H9 (cell line): Measurements from ENCODE around the gene ATP5IF1. TPM values are rescaled to one million over a fixed set of nuclear protein-coding genes. Genes with fewer than 3 reads are reported as not detected.

ENCODE experiments used
- DNase-seq: peaks from one replicate; pipeline ENCODE4 v3.0.0-alpha.2; 2017
- H2AFZ ChIP-seq: one replicate; pipeline ENCODE4 v1.6.1; 2013; ENCODE audit warnings: mild to moderate bottlenecking, low read length, control low read depth, moderate library complexity
- H2AK5ac ChIP-seq: 2 replicates; pipeline ENCODE4 v1.6.1; 2013; ENCODE audit warnings: low read length, control low read depth, mixed read lengths; ENCODE audit not compliant: insufficient read length
- H2BK120ac ChIP-seq: one replicate; pipeline ENCODE4 v1.6.1; 2013; ENCODE audit warnings: low read depth, mild to moderate bottlenecking, low read length, control low read depth, inconsistent platforms; ENCODE audit not compliant: poor library complexity, severe bottlenecking
- H2BK12ac ChIP-seq: 2 replicates; pipeline ENCODE4 v1.6.1; 2013; ENCODE audit warnings: low read length, control low read depth, mixed read lengths, low read depth; ENCODE audit not compliant: insufficient read length
- H2BK15ac ChIP-seq: 2 replicates; pipeline ENCODE4 v1.6.1; 2013; ENCODE audit warnings: low read depth, low read length, control low read depth
- H2BK20ac ChIP-seq: one replicate; pipeline ENCODE4 v1.6.1; 2013; ENCODE audit warnings: low read depth, mild to moderate bottlenecking, low read length, control low read depth, inconsistent platforms; ENCODE audit not compliant: poor library complexity, severe bottlenecking
- H2BK5ac ChIP-seq: 2 replicates; pipeline ENCODE4 v1.6.1; 2013; ENCODE audit warnings: low read length, control low read depth, mixed read lengths; ENCODE audit not compliant: insufficient read length
- H3K14ac ChIP-seq: 2 replicates; pipeline ENCODE4 v1.6.1; 2013; ENCODE audit warnings: low read length, control low read depth; ENCODE audit not compliant: insufficient read depth
- H3K18ac ChIP-seq: 2 replicates; pipeline ENCODE4 v1.6.1; 2013; ENCODE audit warnings: low read depth, mild to moderate bottlenecking, mixed read lengths, low read length, control low read depth; ENCODE audit not compliant: insufficient read length
- H3K23ac ChIP-seq: 2 replicates; pipeline ENCODE4 v1.6.1; 2013; ENCODE audit warnings: low read length, control low read depth, mixed read lengths, low read depth; ENCODE audit not compliant: insufficient read length
- H3K23me2 ChIP-seq: 2 replicates; pipeline ENCODE4 v1.6.1; 2013; ENCODE audit warnings: low read depth, mild to moderate bottlenecking, mixed read lengths, low read length, control low read depth; ENCODE audit not compliant: insufficient read length, poor library complexity, severe bottlenecking
- H3K27ac ChIP-seq: 2 replicates; pipeline ENCODE4 v1.5.1; 2013; ENCODE audit warnings: low read length, control low read depth, mixed read lengths, low read depth; ENCODE audit not compliant: insufficient read length
- H3K27me3 ChIP-seq: 2 replicates; pipeline ENCODE4 v1.6.1; 2013; ENCODE audit warnings: low read length, control low read depth, inconsistent platforms; ENCODE audit not compliant: insufficient read depth
- H3K4ac ChIP-seq: 2 replicates; pipeline ENCODE4 v1.6.1; 2013; ENCODE audit warnings: low read depth, mild to moderate bottlenecking, control low read depth, inconsistent platforms, low read length, moderate library complexity
- H3K4me1 ChIP-seq: 2 replicates; pipeline ENCODE4 v1.6.1; 2013; ENCODE audit warnings: low read length, control low read depth, inconsistent platforms; ENCODE audit not compliant: insufficient read depth
- H3K4me2 ChIP-seq: 2 replicates; pipeline ENCODE4 v1.6.1; 2013; ENCODE audit warnings: low read length, control low read depth, mixed read lengths; ENCODE audit not compliant: insufficient read length, insufficient read depth
- H3K56ac ChIP-seq: 2 replicates; pipeline ENCODE4 v1.6.1; 2013; ENCODE audit warnings: low read depth, mild to moderate bottlenecking, mixed read lengths, low read length, control low read depth; ENCODE audit not compliant: insufficient read length
- H3K79me1 ChIP-seq: 2 replicates; pipeline ENCODE4 v1.6.1; 2013; ENCODE audit warnings: low read depth, mild to moderate bottlenecking, moderate library complexity, low read length, control low read depth, inconsistent platforms; ENCODE audit not compliant: insufficient read depth, poor library complexity, severe bottlenecking
- H3K79me2 ChIP-seq: 2 replicates; pipeline ENCODE4 v1.6.1; 2013; ENCODE audit warnings: low read length, control low read depth, inconsistent platforms; ENCODE audit not compliant: insufficient read depth
- H3K9ac ChIP-seq: 2 replicates; pipeline ENCODE4 v1.6.1; 2013; ENCODE audit warnings: low read length, control low read depth, mixed read lengths; ENCODE audit not compliant: insufficient read length; ENCODE audit errors: extremely low read depth
- H3K9me3 ChIP-seq: one replicate; pipeline ENCODE4 v1.6.1; 2013; ENCODE audit warnings: low read depth, low read length, inconsistent platforms; ENCODE audit not compliant: control insufficient read depth
- H3T11ph ChIP-seq: one replicate; pipeline ENCODE4 v1.6.1; 2013; ENCODE audit warnings: mild to moderate bottlenecking, low read length, control low read depth, inconsistent platforms
- H4K20me1 ChIP-seq: one replicate; pipeline ENCODE4 v1.6.1; 2013; ENCODE audit not compliant: control insufficient read depth, insufficient read length, insufficient read depth
- H4K5ac ChIP-seq: 2 replicates; pipeline ENCODE4 v1.6.1; 2013; ENCODE audit warnings: low read depth, mild to moderate bottlenecking, mixed read lengths, low read length, control low read depth; ENCODE audit not compliant: insufficient read length
- H4K8ac ChIP-seq: replicated peaks from 2 replicates; pipeline ENCODE4 v1.6.1; 2013; ENCODE audit warnings: low read length, control low read depth, mixed read lengths, low read depth; ENCODE audit not compliant: insufficient read length
- H4K91ac ChIP-seq: 2 replicates; pipeline ENCODE4 v1.6.1; 2013; ENCODE audit warnings: low read depth, mild to moderate bottlenecking, moderate library complexity, mixed read lengths, low read length, control low read depth; ENCODE audit not compliant: insufficient read length
- H3K27ac Mint-ChIP-seq, 3 experiments: 2 replicates in 2 of 3; 3 replicates in 1 of 3; pipeline ENCODE4 v1.8.0; 2020 to 2021; ENCODE audit warnings: mixed read lengths in 3 of 3, mild to moderate bottlenecking in 1 of 3, moderate library complexity in 1 of 3
- H3K27me3 Mint-ChIP-seq: 2 replicates; pipeline ENCODE4 v1.8.0; 2021; ENCODE audit warnings: low read depth, mild to moderate bottlenecking, moderate library complexity, mixed read lengths
- H3K36me3 Mint-ChIP-seq, 3 experiments: 2 replicates in 2 of 3; 3 replicates in 1 of 3; pipeline ENCODE4 v1.8.0; 2020 to 2021; ENCODE audit warnings: low read depth in 3 of 3, mixed read lengths in 3 of 3; ENCODE audit not compliant: insufficient read depth in 1 of 3
- H3K4me1 Mint-ChIP-seq, 2 experiments: 2 replicates each; pipeline ENCODE4 v1.8.0; 2020; ENCODE audit warnings: mixed read lengths in 2 of 2
- H3K4me3 Mint-ChIP-seq, 2 experiments: 2 replicates in 1 of 2; 3 replicates in 1 of 2; pipeline ENCODE4 v1.8.0; 2020 to 2021; ENCODE audit warnings: mild to moderate bottlenecking in 2 of 2, mixed read lengths in 2 of 2, moderate library complexity in 1 of 2
- H3K9me3 Mint-ChIP-seq, 2 experiments: 2 replicates in 1 of 2; 3 replicates in 1 of 2; pipeline ENCODE4 v1.8.0; 2020; ENCODE audit warnings: mild to moderate bottlenecking in 2 of 2, mixed read lengths in 2 of 2, moderate library complexity in 1 of 2
- CTCF ChIP-seq: fragments of 200-600 bp; sonication (generic); conservative IDR thresholded peaks from 3 replicates; pipeline ENCODE4 v1.8.0; 2021; ENCODE audit warnings: antibody characterized with exemption, mild to moderate bottlenecking
- WGBS: extraction: QIAGEN DNeasy Blood & Tissue Kit; methylation state at CpG from one replicate; pipeline ENCODE4 v1.1.7; 2013; ENCODE audit warnings: missing lambda C conversion rate, low lambda C conversion rate, mixed read lengths; ENCODE audit not compliant: insufficient read length; ENCODE audit errors: extremely low coverage; 5-methylcytosine and 5-hydroxymethylcytosine counted together
- total RNA-seq: library from RNA; stranded (reverse); gene quantifications from 2 replicates; pipeline ENCODE4 v1.2.1, GENCODE V29; 2021

Gene ATP5IF1
- total RNA-seq, 1 experiment from 2014 or later = 257 TPM

- Mint-ChIP-seq H3K27ac (peak overlapping the region in 2 of 3 experiments; percentile 28 to 87; a peak in 2 of 7 replicates), H3K4me3 (peak overlapping the region; percentile 81 to 83), H3K27me3 (no peaks in the 10 kb centered on the region; the same call in 1 of the 2 replicates), H3K9me3 (no peaks in the 10 kb centered on the region), H3K36me3 (peaks cover 3 to 7% (median 4%) of the 10 kb centered on the region in 3 experiments; a peak in 4 of 7 replicates), H3K4me1 (peaks cover 42% of the 10 kb centered on the region in 2 experiments)
- no peak overlapping the region for H2BK120ac ChIP-seq
- no peak overlapping the region for H4K5ac ChIP-seq
- peaks cover 8% of the 10 kb centered on the region; the same call in 1 of the 2 replicates for H3K4me1 ChIP-seq
- no peak overlapping the region for H2BK15ac ChIP-seq
- no peak for TF ChIP-seq CTCF
- H3K23me2 ChIP-seq = peaks cover 7% of the 10 kb centered on the region
- peaks cover 3% of the 10 kb centered on the region for H3K79me1 ChIP-seq
- no peak for DNase-seq
- H3K14ac ChIP-seq = no peak overlapping the region
- no peak overlapping the region for H3K4ac ChIP-seq
- no peak overlapping the region for H4K8ac ChIP-seq
- no peak overlapping the region for H3T11ph ChIP-seq
- no peak overlapping the region for H2BK5ac ChIP-seq
- peak overlapping the region; percentile 85 for H3K4me2 ChIP-seq
- peaks cover 32% of the 10 kb centered on the region; the same call in 1 of the 2 replicates for H3K79me2 ChIP-seq
- H3K9ac ChIP-seq = peak overlapping the region; percentile 55
- H3K27ac ChIP-seq = no peak overlapping the region
- H3K18ac ChIP-seq = no peak overlapping the region
- no peak overlapping the region for H2BK20ac ChIP-seq
- no CpG with 5 or more reads among the region's 7 CpGs for WGBS
- H3K56ac ChIP-seq = no peak overlapping the region
- no peaks in the 10 kb centered on the region for H3K9me3 ChIP-seq
- no peak overlapping the region for H4K91ac ChIP-seq
- no peak overlapping the region for H2BK12ac ChIP-seq
- H2AK5ac ChIP-seq = no peak overlapping the region
- no peaks in the 10 kb centered on the region for H4K20me1 ChIP-seq
- no peaks in the 10 kb centered on the region for H3K27me3 ChIP-seq
- no peak overlapping the region for H2AFZ ChIP-seq
- no peak overlapping the region for H3K23ac ChIP-seq
These were observed 24.9 kb downstream of the ATP5IF1 start for GRCh38 chr1:28260803-28261174.
